Calu3 (cell line): ENCODE measurements around the gene SCN9A. TPM values are rescaled to one million over a fixed set of nuclear protein-coding genes. Genes with fewer than 3 reads are reported as not detected.

ENCODE experiments used
- BruUV-seq: library from RNA; stranded (reverse); fragments of 400-500 nt; replicated peaks from 2 replicates; lab custom pipeline; 2021; lab: Mats Ljungman, UMichigan
- CTCF ChIA-PET: fragments of 300-600 bp; sonication (Branson Sonifier 250); formaldehyde crosslinking; loops from one replicate; lab custom pipeline; 2022; ENCODE audit warnings: antibody characterized with exemption; lab: Charles Lee
- DNase-seq: peaks from one replicate; pipeline ENCODE4 v3.0.0; 2022
- H3K27ac Mint-ChIP-seq: one replicate; pipeline ENCODE4 v1.8.0; 2022; ENCODE audit warnings: mixed read lengths; ENCODE audit not compliant: unreplicated experiment
- H3K27me3 Mint-ChIP-seq: one replicate; pipeline ENCODE4 v1.8.0; 2022; ENCODE audit warnings: mixed read lengths; ENCODE audit not compliant: unreplicated experiment
- H3K36me3 Mint-ChIP-seq: one replicate; pipeline ENCODE4 v1.8.0; 2022; ENCODE audit warnings: mild to moderate bottlenecking, moderate library complexity, mixed read lengths; ENCODE audit not compliant: insufficient read depth, unreplicated experiment
- H3K4me1 Mint-ChIP-seq: one replicate; pipeline ENCODE4 v1.8.0; 2022; ENCODE audit warnings: mild to moderate bottlenecking, low read depth, mixed read lengths; ENCODE audit not compliant: unreplicated experiment
- H3K4me3 Mint-ChIP-seq: one replicate; pipeline ENCODE4 v1.8.0; 2022; ENCODE audit warnings: mild to moderate bottlenecking, low read depth, moderate library complexity, mixed read lengths; ENCODE audit not compliant: unreplicated experiment
- H3K9me3 Mint-ChIP-seq: one replicate; pipeline ENCODE4 v1.8.0; 2022; ENCODE audit warnings: low read depth, mixed read lengths; ENCODE audit not compliant: unreplicated experiment
- CTCF ChIP-seq: fragments of 200-600 bp; IDR thresholded peaks from one replicate; pipeline ENCODE4 v1.8.0; 2022; ENCODE audit warnings: antibody characterized with exemption; ENCODE audit not compliant: unreplicated experiment
- intact Hi-C: fragments of 100-400 bp; cut with micrococcal nuclease; formaldehyde crosslinking; loops from one replicate; pipeline ENCODE4 v1.10.0; 2022; ENCODE audit not compliant: unreplicated experiment
- total RNA-seq: library from RNA; stranded (reverse); gene quantifications from 2 replicates; pipeline ENCODE4 v1.2.3, GENCODE V29; 2022

Gene SCN9A
- total RNA-seq, 1 experiment from 2014 or later = 8.5 TPM

- CTCF ChIA-PET = no interaction called here
- no peak overlapping the region for H3K4me3 Mint-ChIP-seq
- H3K4me1 Mint-ChIP-seq = peaks cover 53% of the 10 kb centered on the region
- peak overlapping the region; percentile 73 for H3K27ac Mint-ChIP-seq
- BruUV-seq = no TSS peak
- peak; percentile 4 for DNase-seq
- H3K27me3 Mint-ChIP-seq = no peaks in the 10 kb centered on the region
- no peaks in the 10 kb centered on the region for H3K9me3 Mint-ChIP-seq
- TF ChIP-seq CTCF = no peak
- H3K36me3 Mint-ChIP-seq = peaks cover 5% of the 10 kb centered on the region
- intact Hi-C loops = loop anchor here (5.0 kb wide), 1 partner anchor 137 kb away; the partner anchor contains the start of gene SCN9A
Measured at GRCh38 chr2:166240387-166241313, 135.1 kb downstream of the SCN9A start.

GRCh38 chr2:166239548-166239947 is 136.2 kb downstream of the SCN9A start:
- CTCF ChIA-PET = no interaction called here
- intact Hi-C loops = loop anchor here (10.0 kb wide), 1 partner anchor 445 kb away; the partner anchor contains the start of gene GALNT3
- Mint-ChIP-seq H3K36me3 (peaks cover 5% of the 10 kb centered on the region), H3K4me1 (peaks cover 53% of the 10 kb centered on the region), H3K9me3 (no peaks in the 10 kb centered on the region), H3K27ac (peak overlapping the region; percentile 73), H3K27me3 (no peaks in the 10 kb centered on the region), H3K4me3 (no peak overlapping the region)
- peak; percentile 61 for DNase-seq
- BruUV-seq = no TSS peak
- TF ChIP-seq CTCF = no peak

- CTCF ChIA-PET = no interaction called here
Measured at GRCh38 chr2:166238176-166238575, 137.6 kb downstream of the SCN9A start.

More at GRCh38 chr2:166238176-166238575, 137.6 kb downstream of the SCN9A start:
- no peaks in the 10 kb centered on the region for H3K9me3 Mint-ChIP-seq
- no peak for DNase-seq
- intact Hi-C loops = loop anchor here (10.0 kb wide), 1 partner anchor 443 kb away; the partner anchor contains the start of gene GALNT3
- no peak overlapping the region for H3K4me3 Mint-ChIP-seq
- TF ChIP-seq CTCF = no peak
- peak overlapping the region; percentile 73 for H3K27ac Mint-ChIP-seq
- no TSS peak for BruUV-seq
- H3K27me3 Mint-ChIP-seq = no peaks in the 10 kb centered on the region
- H3K36me3 Mint-ChIP-seq = peaks cover 5% of the 10 kb centered on the region
- H3K4me1 Mint-ChIP-seq = peaks cover 52% of the 10 kb centered on the region
